Activated T-helper 1 cell treated with anti-CD3 and anti-CD28 coated beads, Interleukin-12 subunit alpha, Interleukin-12 subunit beta, Interleukin-2, Interleukin-4 antibody, amounts not matched to agents 30 ng/mL and 10 ng/mL and 1 ng/mL, durations not matched to agents 14 hours and 24 hours and 36 hours (primary cell): ENCODE data around the gene SGTB. TPM values are rescaled to one million over a fixed set of nuclear protein-coding genes. Genes with fewer than 3 reads are reported as not detected.
"Not testable (repeated sequence)": the region's sequence is repeated elsewhere in the genome, so short reads cannot be mapped to it uniquely, and the experiment has no call there.

ENCODE experiments used
- DNase-seq: peaks from one replicate; pipeline ENCODE4 v3.0.0; 2021; ENCODE audit warnings: low spot score
- H3K27ac Mint-ChIP-seq: one replicate; pipeline ENCODE4 v1.8.0; 2021; ENCODE audit warnings: mild to moderate bottlenecking, mixed read lengths
- H3K27me3 Mint-ChIP-seq: one replicate; pipeline ENCODE4 v1.8.0; 2022; ENCODE audit warnings: mild to moderate bottlenecking, moderate library complexity, mixed read lengths; ENCODE audit not compliant: insufficient read depth
- H3K36me3 Mint-ChIP-seq: one replicate; pipeline ENCODE4 v1.8.0; 2021; ENCODE audit warnings: low read depth, mixed read lengths
- H3K4me1 Mint-ChIP-seq: one replicate; pipeline ENCODE4 v1.8.0; 2021; ENCODE audit warnings: low read depth, mixed read lengths
- H3K4me3 Mint-ChIP-seq: one replicate; pipeline ENCODE4 v1.8.0; 2021; ENCODE audit warnings: mild to moderate bottlenecking, moderate library complexity, mixed read lengths
- H3K9me3 Mint-ChIP-seq: one replicate; pipeline ENCODE4 v1.8.0; 2021; ENCODE audit warnings: mixed read lengths
- intact Hi-C: fragments of 100-400 bp; cut with micrococcal nuclease; formaldehyde crosslinking; loops from one replicate; pipeline ENCODE4 v1.15.1; 2024
- total RNA-seq: library from RNA; stranded (reverse); gene quantifications from 2 replicates; pipeline ENCODE4 v1.2.3, GENCODE V29; 2022

The SGTB gene
- total RNA-seq, 1 donor from 2014 or later = 11.3 TPM

GRCh38 chr5:65624571-65625555, 97.0 kb downstream of the SGTB start, which contains the start of the genes SHLD3 and TRAPPC13:
SHLD3 (plus strand) TSS chr5:65625027; CDS start chr5:65629588, 4,561 bp downstream.
TRAPPC13 (plus strand) TSS chr5:65625027; CDS start chr5:65625061, 34 bp downstream.
- Mint-ChIP-seq H3K4me1 (peaks cover 33% of the 10 kb centered on the region), H3K27me3 (no peaks in the 10 kb centered on the region), H3K9me3 (no peaks in the 10 kb centered on the region), H3K4me3 (peak within 1 kb of the TSS; percentile 94), H3K27ac (peak within 1 kb of the TSS; percentile 96), H3K36me3 (peaks cover 7% of the 10 kb centered on the region)
- peak; percentile 81 for DNase-seq
- intact Hi-C loops = loop anchor here (1.0 to 10.0 kb wide), 7 partner anchors 62 to 1200 kb away; partner anchors contain the start of genes CENPK, CWC27, NLN and PPWD1

GRCh38 chr5:65624025-65624570, 97.8 kb downstream of the SGTB start, which contains the start of gene TRIM23:
TRIM23 (minus strand) TSS chr5:65624333; CDS start chr5:65624274, 59 bp downstream.
- no peaks in the 10 kb centered on the region for H3K27me3 Mint-ChIP-seq
- intact Hi-C loops = loop anchor here (1.0 to 10.0 kb wide), 7 partner anchors 61 to 1201 kb away; partner anchors contain the start of genes CENPK, CWC27, NLN and PPWD1
- H3K36me3 Mint-ChIP-seq = peaks cover 3% of the 10 kb centered on the region
- peaks cover 27% of the 10 kb centered on the region for H3K4me1 Mint-ChIP-seq
- DNase-seq = peak; percentile 91
- no peaks in the 10 kb centered on the region for H3K9me3 Mint-ChIP-seq
- peak within 1 kb of the TSS; percentile 94 for H3K4me3 Mint-ChIP-seq
- peak within 1 kb of the TSS; percentile 96 for H3K27ac Mint-ChIP-seq

DNA sequence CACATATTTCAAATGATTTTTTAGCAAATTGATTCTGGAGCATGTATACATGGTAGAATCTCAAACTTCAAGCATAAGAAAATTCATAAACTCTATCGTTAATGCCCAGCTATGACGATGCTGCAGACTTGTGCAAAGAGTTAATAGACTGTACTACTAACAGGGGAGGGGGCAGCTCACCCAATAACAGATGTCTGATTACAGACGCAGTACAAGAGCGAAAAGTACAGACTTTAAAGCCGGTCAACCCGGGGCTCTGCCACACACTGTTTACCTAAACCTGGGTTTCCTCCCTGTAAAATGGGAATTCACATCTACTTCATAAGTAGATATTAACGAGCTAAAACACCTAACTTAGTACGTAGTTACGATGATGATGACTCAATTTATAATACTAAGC, 98.4 kb downstream of the SGTB start:
- H3K4me1 Mint-ChIP-seq = peaks cover 27% of the 10 kb centered on the region
- no peak for DNase-seq
- intact Hi-C loops = loop anchor here (5.0 to 10.0 kb wide), 2 partner anchors 586 to 1201 kb away; no protein-coding TSS in a partner anchor
- H3K4me3 Mint-ChIP-seq = peak overlapping the region; percentile 94
- H3K27me3 Mint-ChIP-seq = no peaks in the 10 kb centered on the region
- H3K27ac Mint-ChIP-seq = peak overlapping the region; percentile 96
- no peaks in the 10 kb centered on the region for H3K9me3 Mint-ChIP-seq
- peaks cover 3% of the 10 kb centered on the region for H3K36me3 Mint-ChIP-seq

GRCh38 chr5:65621961-65622360, 99.9 kb downstream of the SGTB start:
- not testable (repeated sequence) for H3K9me3 Mint-ChIP-seq, DNase-seq, H3K36me3 Mint-ChIP-seq, H3K27me3 Mint-ChIP-seq, H3K27ac Mint-ChIP-seq
- intact Hi-C loops = loop anchor here (5.0 to 10.0 kb wide), 2 partner anchors 585 to 1203 kb away; no protein-coding TSS in a partner anchor
- Mint-ChIP-seq H3K4me3 (peak overlapping the region; percentile 30), H3K4me1 (peaks cover 22% of the 10 kb centered on the region)

DNA sequence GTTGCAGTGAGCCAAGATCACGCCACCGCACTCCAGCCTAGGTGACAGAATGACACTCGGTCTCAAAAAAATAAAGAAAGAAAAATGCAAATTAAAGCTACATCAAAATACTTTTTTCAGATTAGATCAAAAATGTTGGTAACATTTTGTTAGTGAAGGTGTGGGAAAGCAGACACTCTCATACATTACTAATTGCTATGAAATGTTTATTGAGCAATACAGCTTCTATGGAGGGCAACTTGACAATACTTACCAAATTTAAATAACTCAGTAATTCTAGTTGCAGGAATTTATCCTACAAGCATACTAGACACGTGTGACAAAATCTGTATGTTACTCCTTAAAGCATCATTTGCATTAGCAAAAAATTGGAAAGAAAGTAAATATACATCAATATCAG, 101.9 kb downstream of the SGTB start:
- Mint-ChIP-seq H3K4me3 (no peak overlapping the region), H3K27ac (no peak overlapping the region), H3K27me3 (no peaks in the 10 kb centered on the region), H3K4me1 (peaks cover 13% of the 10 kb centered on the region), H3K9me3 (no peaks in the 10 kb centered on the region), H3K36me3 (peaks cover 3% of the 10 kb centered on the region)
- no peak for DNase-seq
- intact Hi-C loops = loop anchor here (5.0 to 10.0 kb wide), 2 partner anchors 583 to 1205 kb away; no protein-coding TSS in a partner anchor

Other genes with a start within 250 kb of the SGTB start
- gene ADAMTS6, start 240.2 kb downstream of the SGTB start, total RNA-seq = 0.86 and 1.3 TPM in 2 replicates
- gene CENPK, start 158.9 kb downstream of the SGTB start, total RNA-seq = 81.0 and 85.1 TPM in 2 replicates
- 63.6 and 65.4 TPM in 2 replicates for gene PPWD1, start 158.8 kb downstream of the SGTB start, total RNA-seq
- gene TRIM23, start 97.8 kb downstream of the SGTB start, total RNA-seq = 7.5 and 7.6 TPM in 2 replicates
- gene SHLD3, start 97.1 kb downstream of the SGTB start, total RNA-seq = 6.5 and 7.6 TPM in 2 replicates
- gene TRAPPC13, start 97.1 kb downstream of the SGTB start, total RNA-seq = 21.7 and 23.7 TPM in 2 replicates
- 24.4 TPM in 2 replicates for gene NLN, start 96 bp upstream of the SGTB start, total RNA-seq
- gene ERBIN, start 204.5 kb upstream of the SGTB start, total RNA-seq = 29.8 and 32.9 TPM in 2 replicates